GM18951 (cell line): ENCODE data around the gene DNER.
"Not testable (repeated sequence)": the region's sequence is repeated elsewhere in the genome, so short reads cannot be mapped to it uniquely, and the experiment has no call there.

ENCODE experiments used
- POLR2A ChIP-seq: IDR thresholded peaks from 4 replicates; pipeline ENCODE4 v1.6.1; 2011; ENCODE audit warnings: mild to moderate bottlenecking; ENCODE audit not compliant: insufficient read length, insufficient read depth; ENCODE audit errors: extremely low read depth
- in situ Hi-C: fragments of 300-500 bp; cut with MboI; formaldehyde crosslinking; loops from one replicate; pipeline ENCODE4 v1.12.0; 2022; ENCODE audit warnings: low sequenced_read_pairs, mixed read lengths, inconsistent platforms; ENCODE audit not compliant: unreplicated experiment

DNER gene

GRCh38 chr2:229714080-229714735 lies at the start of gene DNER:
DNER (minus strand) TSS chr2:229714555; CDS start chr2:229714423, 132 bp downstream.
- no peak for TF ChIP-seq POLR2A
- in situ Hi-C loops = no loop called here

GRCh38 chr2:229761663-229762062 lies 47.3 kb upstream of the DNER start:
- in situ Hi-C loops = no loop called here
- no peak for TF ChIP-seq POLR2A

GRCh38 chr2:229757462-229757861 lies 43.1 kb upstream of the DNER start:
- in situ Hi-C loops = not testable (repeated sequence)

- no peak for TF ChIP-seq POLR2A
- in situ Hi-C loops = no loop called here
Observed at GRCh38 chr2:229752970-229753729, 38.8 kb upstream of the DNER start.

- TF ChIP-seq POLR2A = no peak
Observed at GRCh38 chr2:229749779-229750178, 35.4 kb upstream of the DNER start.

GRCh38 chr2:229748950-229749349 lies 34.6 kb upstream of the DNER start:
- in situ Hi-C loops = no loop called here
- no peak for TF ChIP-seq POLR2A

More at GRCh38 chr2:229749779-229750178, 35.4 kb upstream of the DNER start:
- in situ Hi-C loops = no loop called here

- in situ Hi-C loops = not testable (repeated sequence)
Observed at GRCh38 chr2:229742691-229743090, 28.3 kb upstream of the DNER start.

GRCh38 chr2:229740279-229740678 lies 25.9 kb upstream of the DNER start:
- TF ChIP-seq POLR2A = no peak
- in situ Hi-C loops = no loop called here

GRCh38 chr2:229738024-229738625 lies 23.8 kb upstream of the DNER start:
- no peak for TF ChIP-seq POLR2A
- in situ Hi-C loops = no loop called here

GRCh38 chr2:229734410-229734809 lies 20.1 kb upstream of the DNER start:
- in situ Hi-C loops = no loop called here
- TF ChIP-seq POLR2A = no peak

GRCh38 chr2:229733611-229734245 lies 19.4 kb upstream of the DNER start:
- in situ Hi-C loops = no loop called here
- TF ChIP-seq POLR2A = no peak

- no peak for TF ChIP-seq POLR2A
Observed at GRCh38 chr2:229732897-229733296, 18.5 kb upstream of the DNER start.

GRCh38 chr2:229731916-229732315 lies 17.6 kb upstream of the DNER start:
- in situ Hi-C loops = no loop called here
- TF ChIP-seq POLR2A = no peak

More at GRCh38 chr2:229732897-229733296, 18.5 kb upstream of the DNER start:
- in situ Hi-C loops = no loop called here
